ENCODE measurements around the gene SEMA4C. TPM values are rescaled to one million over a fixed set of nuclear protein-coding genes. Genes with fewer than 3 reads are reported as not detected.
A peak's percentile ranks its signal among the peaks of the same experiment; 100 is the strongest.

Gene SEMA4C
- total RNA-seq, 2 experiments from 2014 or later, result 55.8 to 56.8 TPM

GRCh38 chr2:96918092-96918753 is 48.3 kb upstream of the SEMA4C start:
- H3K4me3 Mint-ChIP-seq, result no peak overlapping the region
- Histone ChIP-seq H3K4me1 (ENCODE audit: insufficient read depth, low read length) (peaks cover 50% of the 10 kb centered on the region), H3K36me3 (ENCODE audit: insufficient read depth, low read length) (no peaks in the 10 kb centered on the region), H3K27me3 (ENCODE audit: control insufficient read depth in 1 of 2, insufficient read depth in 2 of 2, low read length in 2 of 2) (no peaks in the 10 kb centered on the region), H3K9me3 (ENCODE audit: control insufficient read depth in 1 of 2, insufficient read depth in 1 of 2, low read length in 2 of 2) (peaks cover 14 to 16% of the 10 kb centered on the region in 2 experiments), H3K4me3 (ENCODE audit: low read length) (no peak overlapping the region), H3K27ac (ENCODE audit: low read depth in 1 of 2, low read length in 2 of 2) (no peak overlapping the region)
- H3K27ac Mint-ChIP-seq, result no peak overlapping the region
- CTCF ChIA-PET, result no interaction called here
- DNase-seq, result no peak
- H3K4me1 Mint-ChIP-seq (ENCODE audit: low read depth), result peaks cover 69% of the 10 kb centered on the region
- H3K36me3 Mint-ChIP-seq (ENCODE audit: low read depth), result peaks cover 25% of the 10 kb centered on the region
- H3K9me3 Mint-ChIP-seq, result no peaks in the 10 kb centered on the region
- no peak for ATAC-seq (ENCODE audit: poor library complexity)
- POLR2A ChIA-PET, result interaction anchor here (1.3 to 1.7 kb wide), 3 partner anchors 10 to 60 kb away, joined by 3 to 8 read pairs (median 3); partner anchors contain the start of gene ANKRD39
- TF ChIP-seq CTCF (IDR thresholded peaks at IDR 0.05), result no peak
- no peaks in the 10 kb centered on the region for H3K27me3 Mint-ChIP-seq
- intact Hi-C loops (cut with DNase I, micrococcal nuclease), result no loop called here

- no peak overlapping the region for H3K27ac ChIP-seq (ENCODE audit: low read depth in 1 of 2, low read length in 2 of 2)
- peaks cover 59% of the 10 kb centered on the region for H3K4me1 ChIP-seq (ENCODE audit: insufficient read depth, low read length)
- POLR2A ChIA-PET, result interaction anchor here (1.2 to 1.9 kb wide), 5 partner anchors 11 to 59 kb away, joined by 3 to 8 read pairs (median 3); partner anchors contain the start of gene ANKRD39
- intact Hi-C loops (cut with DNase I, micrococcal nuclease), result no loop called here
- Mint-ChIP-seq H3K27me3 (no peaks in the 10 kb centered on the region), H3K4me3 (peak overlapping the region; percentile 16), H3K4me1 (ENCODE audit: low read depth) (peaks cover 80% of the 10 kb centered on the region), H3K27ac (peak overlapping the region; percentile 65), H3K9me3 (no peaks in the 10 kb centered on the region), H3K36me3 (ENCODE audit: low read depth) (peaks cover 25% of the 10 kb centered on the region)
- no peaks in the 10 kb centered on the region for H3K36me3 ChIP-seq (ENCODE audit: insufficient read depth, low read length)
- CTCF ChIA-PET, result no interaction called here
- H3K4me3 ChIP-seq (ENCODE audit: low read length), result no peak overlapping the region
- no peaks in the 10 kb centered on the region for H3K27me3 ChIP-seq (ENCODE audit: control insufficient read depth in 1 of 2, insufficient read depth in 2 of 2, low read length in 2 of 2)
- DNase-seq (peak in 1 of 14 experiments; percentile 29), ATAC-seq (ENCODE audit: poor library complexity) (no peak)
- TF ChIP-seq CTCF (IDR thresholded peaks at IDR 0.05), result no peak
- H3K9me3 ChIP-seq (ENCODE audit: control insufficient read depth in 1 of 2, insufficient read depth in 1 of 2, low read length in 2 of 2), result peaks cover 14 to 16% of the 10 kb centered on the region in 2 experiments
Observed at GRCh38 chr2:96916646-96917543, 47.0 kb upstream of the SEMA4C start.

- Histone ChIP-seq H3K27ac (ENCODE audit: low read depth in 1 of 2, low read length in 2 of 2) (no peak overlapping the region), H3K27me3 (ENCODE audit: control insufficient read depth in 1 of 2, insufficient read depth in 2 of 2, low read length in 2 of 2) (no peaks in the 10 kb centered on the region), H3K4me3 (ENCODE audit: low read length) (no peak overlapping the region), H3K4me1 (ENCODE audit: insufficient read depth, low read length) (peaks cover 66% of the 10 kb centered on the region), H3K36me3 (ENCODE audit: insufficient read depth, low read length) (no peaks in the 10 kb centered on the region), H3K9me3 (ENCODE audit: control insufficient read depth in 1 of 2, insufficient read depth in 1 of 2, low read length in 2 of 2) (peaks cover 14 to 16% of the 10 kb centered on the region in 2 experiments)
- peaks cover 25% of the 10 kb centered on the region for H3K36me3 Mint-ChIP-seq (ENCODE audit: low read depth)
- no peak for TF ChIP-seq CTCF (IDR thresholded peaks at IDR 0.05)
- peak overlapping the region; percentile 55 for H3K4me3 Mint-ChIP-seq
- ChIA-PET CTCF (no interaction called here), POLR2A (interaction anchor here (1.2 to 4.4 kb wide), 5 partner anchors 9 to 58 kb away, joined by 3 to 29 read pairs (median 8); partner anchors contain the start of gene ANKRD39)
- intact Hi-C loops (cut with DNase I, micrococcal nuclease), result no loop called here
- no peaks in the 10 kb centered on the region for H3K27me3 Mint-ChIP-seq
- DNase-seq, result no peak
- no peaks in the 10 kb centered on the region for H3K9me3 Mint-ChIP-seq
- peaks cover 83% of the 10 kb centered on the region for H3K4me1 Mint-ChIP-seq (ENCODE audit: low read depth)
- peak overlapping the region; percentile 65 for H3K27ac Mint-ChIP-seq
- no peak for ATAC-seq (ENCODE audit: poor library complexity)
Observed at GRCh38 chr2:96916156-96916630, 46.3 kb upstream of the SEMA4C start.

Measured in CD4-positive, alpha-beta T cell (primary cell).